Measurements from ENCODE around the gene FYCO1.

- no peak for TF ChIP-seq CTCF (IDR thresholded peaks at IDR 0.05)
- TF ChIP-seq POLR2A (IDR thresholded peaks at IDR 0.05), result no peak
Observed at GRCh38 chr3:45940781-45941365, 54.8 kb downstream of the FYCO1 start.
